Stimulated activated CD8-positive, alpha-beta memory T cell treated with anti-CD3 and anti-CD28 coated beads, Interleukin-7, amount 100 ng/mL, for 48 hours (primary cell): ENCODE measurements around the gene DAAM2.
A peak's percentile ranks its signal among the peaks of the same experiment; 100 is the strongest.

Experiments used
- DNase-seq, 2 donors: peaks; one replicate each; pipeline ENCODE4 v3.0.0-alpha.2; 2020; ENCODE audit warnings: low read depth in 1 of 2; ENCODE audit errors: extremely low read depth in 1 of 2

The DAAM2 gene

GRCh38 chr6:39925191-39925930 lies 133.2 kb downstream of the DAAM2 start:
- DNase-seq: no peak

- no peak for DNase-seq
These were observed 133.7 kb downstream of the DAAM2 start for GRCh38 chr6:39925931-39926290.

GRCh38 chr6:39926668-39927067 lies 134.5 kb downstream of the DAAM2 start:
- DNase-seq: no peak

GRCh38 chr6:39927159-39927558 lies 135.0 kb downstream of the DAAM2 start:
- DNase-seq: no peak

- no peak for DNase-seq
These were observed 137.0 kb downstream of the DAAM2 start for GRCh38 chr6:39929039-39929732.

- DNase-seq: no peak
These were observed 137.7 kb downstream of the DAAM2 start for GRCh38 chr6:39929733-39930461.

- DNase-seq: no peak
These were observed 138.4 kb downstream of the DAAM2 start for GRCh38 chr6:39930540-39930939.

- DNase-seq: no peak
These were observed 139.4 kb downstream of the DAAM2 start for GRCh38 chr6:39931607-39932006.

GRCh38 chr6:39932386-39932910 lies 140.3 kb downstream of the DAAM2 start:
- no peak for DNase-seq

- DNase-seq: no peak
These were observed 141.5 kb downstream of the DAAM2 start for GRCh38 chr6:39933669-39934130.

GRCh38 chr6:39934131-39934757 lies 142.1 kb downstream of the DAAM2 start, which contains the start of gene MOCS1:
Gene MOCS1 (minus strand): TSS chr6:39934462. CDS start chr6:39934417, 45 bp downstream.
- peak; percentile 15 to 25 for DNase-seq

- DNase-seq: no peak
These were observed 143.1 kb downstream of the DAAM2 start for GRCh38 chr6:39935241-39935640.

- no peak for DNase-seq
These were observed 144.7 kb downstream of the DAAM2 start for GRCh38 chr6:39936857-39937256.

GRCh38 chr6:39937686-39938333 lies 145.6 kb downstream of the DAAM2 start:
- DNase-seq: no peak

- DNase-seq: no peak
These were observed 146.8 kb downstream of the DAAM2 start for GRCh38 chr6:39938773-39939654.

GRCh38 chr6:39941138-39941537 lies 149.0 kb downstream of the DAAM2 start:
- no peak for DNase-seq

GRCh38 chr6:39941820-39942219 lies 149.6 kb downstream of the DAAM2 start:
- no peak for DNase-seq

- DNase-seq: no peak
These were observed 150.9 kb downstream of the DAAM2 start for GRCh38 chr6:39942903-39943580.

- no peak for DNase-seq
These were observed 153.4 kb downstream of the DAAM2 start for GRCh38 chr6:39945626-39946025.
